GM12865 (cell line): ENCODE measurements around the gene RSBN1L.
"Not testable (repeated sequence)": the region's sequence is repeated elsewhere in the genome, so short reads cannot be mapped to it uniquely, and the experiment has no call there.

Experiments used
- DNase-seq: peaks from one replicate; pipeline ENCODE4 v3.0.0; 2010; ENCODE audit warnings: low read depth
- H3K4me3 ChIP-seq: 2 replicates; pipeline ENCODE4 v1.5.1; 2011; ENCODE audit warnings: mild to moderate bottlenecking, low read depth, low read length, control low read depth
- CTCF ChIP-seq: IDR thresholded peaks from 2 replicates; pipeline ENCODE4 v1.5.1; 2011; ENCODE audit warnings: low read length, control low read depth, low read depth, inconsistent platforms; ENCODE audit not compliant: insufficient read depth; ENCODE audit errors: missing control alignments

RSBN1L gene

GRCh38 chr7:77697535-77697831 lies 1.2 kb downstream of the RSBN1L start:
- TF ChIP-seq CTCF = no peak
- no peak for DNase-seq
- H3K4me3 ChIP-seq = peak overlapping the region; percentile 91

DNA sequence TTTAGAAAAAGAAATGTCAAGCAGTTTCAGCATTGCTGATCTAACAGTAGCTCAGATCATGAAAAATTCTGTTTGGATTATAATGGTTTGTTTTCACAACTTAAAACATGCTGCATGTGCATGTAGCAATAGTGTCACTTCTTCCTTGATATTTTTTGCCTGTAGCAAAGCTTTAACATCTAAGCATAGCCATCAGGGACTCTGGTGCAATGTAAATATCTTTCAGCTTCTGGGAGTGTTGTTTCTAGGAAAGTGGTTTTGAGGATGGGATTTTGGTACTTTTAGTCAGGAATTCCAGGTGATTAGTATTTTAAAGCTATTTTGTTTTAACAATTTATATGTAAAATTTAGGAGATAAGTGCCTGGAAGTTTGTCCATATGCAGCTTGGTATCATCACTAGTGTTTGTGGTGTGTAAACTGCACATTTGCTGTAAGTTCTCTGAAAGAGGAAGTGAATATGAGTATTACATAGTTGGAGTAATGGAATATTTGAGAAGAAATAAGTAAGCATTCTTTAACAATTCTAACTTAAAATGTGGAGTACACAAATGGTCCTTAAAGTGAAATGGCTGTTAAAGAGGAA lies 1.9 kb downstream of the RSBN1L start:
- no peak for TF ChIP-seq CTCF
- DNase-seq = peak; percentile 13

DNA sequence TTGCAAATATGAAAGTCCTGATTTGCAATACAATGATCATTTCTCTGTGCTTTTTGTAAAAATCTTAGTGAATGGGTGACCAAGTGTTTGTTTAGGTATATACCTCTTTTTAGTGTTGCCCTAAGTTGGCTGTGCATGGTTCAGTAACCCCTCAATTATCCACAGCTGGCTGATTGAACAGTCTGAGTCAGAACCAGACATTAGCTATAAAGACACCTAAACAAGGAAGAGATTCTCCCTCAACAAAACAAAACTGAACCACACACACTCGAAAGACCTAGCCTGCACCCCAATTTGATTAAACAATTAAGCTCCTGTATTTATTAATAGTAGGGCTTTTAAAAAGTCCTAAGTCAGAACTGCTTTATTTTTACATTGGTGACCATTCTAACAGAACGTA lies 2.8 kb downstream of the RSBN1L start:
- TF ChIP-seq CTCF = no peak
- H3K4me3 ChIP-seq = peak overlapping the region; percentile 91
- peak; percentile 78 for DNase-seq

More for the DNA sequence above, 1.9 kb downstream of the RSBN1L start:
- peak overlapping the region; percentile 91 for H3K4me3 ChIP-seq

GRCh38 chr7:77702513-77702912 lies 6.3 kb downstream of the RSBN1L start:
- no peak for DNase-seq
- H3K4me3 ChIP-seq = no peak overlapping the region
- no peak for TF ChIP-seq CTCF

- DNase-seq = no peak
- TF ChIP-seq CTCF = no peak
Observed at GRCh38 chr7:77702968-77703472, 6.8 kb downstream of the RSBN1L start.

GRCh38 chr7:77703669-77704068 lies 7.4 kb downstream of the RSBN1L start:
- DNase-seq, H3K4me3 ChIP-seq: not testable (repeated sequence)

More at GRCh38 chr7:77702968-77703472, 6.8 kb downstream of the RSBN1L start:
- H3K4me3 ChIP-seq = no peak overlapping the region

DNA sequence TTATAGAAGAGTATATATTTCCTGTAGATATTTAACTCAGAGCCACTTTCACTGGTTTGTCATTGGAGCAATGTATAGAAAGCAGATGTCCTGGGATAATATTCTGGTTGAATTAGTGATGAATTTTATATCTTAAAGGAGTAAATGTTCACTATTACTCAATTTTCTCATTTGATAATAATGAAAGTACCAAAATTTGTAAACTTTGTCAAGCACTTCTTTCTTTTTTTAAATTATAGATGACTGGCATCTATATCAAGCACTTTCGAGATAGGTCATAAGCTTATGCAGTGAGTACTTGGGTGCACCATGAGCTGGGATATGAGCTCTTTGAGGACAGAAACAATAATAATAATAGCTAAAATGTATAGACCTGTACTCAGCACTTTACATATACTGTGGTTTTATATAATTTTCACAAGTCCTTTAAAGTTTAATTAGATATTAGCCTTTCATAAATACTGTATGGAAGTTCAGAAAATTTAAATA lies 11.3 kb downstream of the RSBN1L start:
- no peak for DNase-seq
- TF ChIP-seq CTCF = no peak
- H3K4me3 ChIP-seq = no peak overlapping the region
